T-helper 2 cell treated with Interferon-gamma antibody and Interleukin-4, amounts not matched to agents 100 ng/mL and 5 ng/mL, for 36 hours (primary cell): Measurements from ENCODE around the gene NIT1. TPM values are rescaled to one million over a fixed set of nuclear protein-coding genes. Genes with fewer than 3 reads are reported as not detected.

Source experiments
- intact Hi-C: fragments of 100-400 bp; cut with micrococcal nuclease; formaldehyde crosslinking; loops from one replicate; pipeline ENCODE4 v1.15.1; 2023
- total RNA-seq: library from RNA; stranded (reverse); gene quantifications from 2 replicates; pipeline ENCODE4 v1.2.3, GENCODE V29; 2022

The NIT1 gene
- total RNA-seq, 1 donor from 2014 or later: 34.8 TPM

GRCh38 chr1:161083748-161084596 is 33.9 kb upstream of the NIT1 start:
- intact Hi-C loops: no loop called here

- intact Hi-C loops: no loop called here
Measured at GRCh38 chr1:161084597-161084988, 33.3 kb upstream of the NIT1 start.

- intact Hi-C loops: no loop called here
Measured at GRCh38 chr1:161085165-161085564, 32.7 kb upstream of the NIT1 start.

GRCh38 chr1:161086457-161086856 is 31.4 kb upstream of the NIT1 start:
- intact Hi-C loops: no loop called here

GRCh38 chr1:161088587-161089110 is 29.3 kb upstream of the NIT1 start:
- intact Hi-C loops: no loop called here

DNA sequence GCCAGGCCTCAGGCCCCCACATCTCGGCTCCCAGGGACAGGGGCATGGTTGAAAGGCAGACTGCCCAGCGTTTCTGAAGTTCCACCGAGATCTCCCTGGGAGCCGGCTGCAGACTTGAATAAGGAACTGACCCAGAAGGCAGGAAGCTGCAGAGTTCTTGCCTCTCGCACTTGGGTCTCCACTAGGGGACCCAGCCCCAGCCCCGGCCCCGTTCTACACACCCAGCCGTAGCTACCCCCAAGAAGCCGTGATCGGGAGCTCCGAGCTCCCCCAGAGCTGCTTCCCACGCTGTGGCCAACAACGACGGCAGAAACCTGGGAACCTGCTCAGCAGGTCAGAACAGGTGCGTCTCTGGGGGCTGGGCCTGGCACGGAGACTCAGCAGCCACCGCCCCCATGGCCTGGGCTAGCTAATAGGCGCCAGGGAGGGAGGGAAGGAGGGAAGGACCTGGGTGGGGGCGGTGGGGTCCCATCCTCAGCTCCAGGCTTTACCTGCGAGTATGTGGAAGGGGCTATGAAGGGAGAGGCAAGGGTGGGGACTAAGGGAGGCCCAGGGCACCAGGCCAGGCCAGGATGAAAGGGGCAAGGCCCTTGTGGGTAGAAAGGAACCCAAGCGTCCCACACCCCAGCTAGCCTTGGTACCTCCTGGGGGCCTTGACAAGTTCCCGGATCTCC is 28.5 kb upstream of the NIT1 start, which contains the start of gene NECTIN4:
Gene NECTIN4, minus strand, starts transcription at position 308 of the 674 bp plus-strand sequence. Its CDS starts 262 bp downstream, at position 46.
- intact Hi-C loops: no loop called here

- intact Hi-C loops: loop anchor here (10.0 kb wide), 1 partner anchor 255 kb away; no protein-coding TSS in a partner anchor
Measured at GRCh38 chr1:161089938-161090337, 28.0 kb upstream of the NIT1 start.

DNA sequence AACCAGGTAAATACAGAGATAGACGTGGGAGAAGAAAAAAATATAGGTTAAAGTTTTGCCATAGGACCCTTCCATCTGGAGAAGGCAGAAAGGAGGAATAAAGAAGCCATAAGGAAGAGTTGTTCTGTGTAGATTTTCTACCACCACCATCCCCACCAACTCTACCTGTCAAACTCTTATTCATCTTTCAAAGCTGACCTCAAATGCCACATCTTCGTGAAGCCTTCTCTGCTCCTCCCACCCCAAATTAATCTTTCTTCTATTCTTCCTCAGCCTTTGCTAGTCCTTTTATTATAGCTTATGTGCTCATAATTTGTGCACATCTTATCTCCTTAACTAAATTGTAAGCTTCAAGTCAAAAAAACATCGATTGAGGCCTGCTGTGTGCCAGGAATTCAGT is 27.3 kb upstream of the NIT1 start:
- intact Hi-C loops: loop anchor here (10.0 kb wide), 1 partner anchor 256 kb away; no protein-coding TSS in a partner anchor

GRCh38 chr1:161091093-161091492 is 26.8 kb upstream of the NIT1 start:
- intact Hi-C loops: loop anchor here (10.0 kb wide), 1 partner anchor 256 kb away; no protein-coding TSS in a partner anchor

DNA sequence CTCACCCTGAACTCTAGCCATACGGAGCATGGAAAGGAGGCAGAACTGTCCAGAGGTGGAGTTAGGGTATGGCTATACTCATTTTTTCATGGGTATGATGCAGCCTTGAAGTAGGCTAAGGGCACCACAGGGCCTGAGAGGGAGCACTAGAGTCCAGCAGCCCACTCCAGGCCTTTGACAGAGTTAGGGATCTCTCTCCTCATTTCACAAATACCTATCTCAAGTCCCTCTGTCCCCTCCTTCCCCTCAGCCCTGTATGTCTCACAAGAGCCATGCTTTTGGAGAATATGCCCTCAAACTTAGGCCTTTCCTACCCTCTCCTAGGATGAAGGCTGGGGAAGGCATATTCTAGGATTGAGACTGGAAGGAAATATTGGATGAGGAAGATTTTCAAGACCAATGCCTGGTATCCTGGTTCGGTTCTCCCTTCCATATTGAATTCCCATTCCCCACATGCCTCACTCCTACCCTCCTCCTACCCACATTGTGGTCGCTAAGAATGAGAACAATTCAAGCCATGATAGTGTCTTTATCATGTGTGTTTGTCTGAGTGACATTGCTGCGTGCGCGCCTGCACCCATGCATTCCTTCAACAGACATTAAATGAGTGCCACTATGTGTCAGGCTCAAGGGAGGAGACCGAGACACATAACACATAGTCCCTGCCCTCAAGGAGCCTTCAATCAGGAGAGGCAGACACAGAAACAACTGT is 26.0 kb upstream of the NIT1 start:
- intact Hi-C loops: loop anchor here (10.0 kb wide), 1 partner anchor 257 kb away; no protein-coding TSS in a partner anchor

- intact Hi-C loops: loop anchor here (10.0 kb wide), 1 partner anchor 258 kb away; no protein-coding TSS in a partner anchor
Measured at GRCh38 chr1:161092621-161093028, 25.3 kb upstream of the NIT1 start.

- intact Hi-C loops: loop anchor here (10.0 kb wide), 1 partner anchor 260 kb away; no protein-coding TSS in a partner anchor
Measured at GRCh38 chr1:161094481-161094880, 23.4 kb upstream of the NIT1 start.

GRCh38 chr1:161095230-161095629 is 22.7 kb upstream of the NIT1 start:
- intact Hi-C loops: loop anchor here (10.0 kb wide), 1 partner anchor 260 kb away; no protein-coding TSS in a partner anchor

DNA sequence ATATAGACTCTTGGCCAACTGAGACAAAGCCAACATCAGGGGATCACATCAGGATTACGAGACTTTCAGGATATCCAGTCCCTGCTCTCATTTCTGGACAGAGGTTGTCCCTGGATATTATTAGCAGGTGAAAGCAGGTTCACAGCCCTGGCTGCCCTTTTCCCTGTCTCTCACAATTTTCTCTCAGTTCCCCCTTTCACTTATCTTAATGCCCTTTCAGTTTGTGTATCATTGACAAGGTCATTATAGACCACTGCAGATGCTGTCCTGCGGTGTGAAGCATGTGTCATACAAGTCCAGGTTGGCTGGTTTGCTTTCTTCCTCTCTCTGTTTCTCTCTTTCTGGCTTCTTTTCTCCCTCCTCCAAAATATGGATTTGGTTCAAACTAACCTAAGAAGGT is 21.9 kb upstream of the NIT1 start:
- intact Hi-C loops: loop anchor here (2.0 to 10.0 kb wide), 2 partner anchors 99 to 261 kb away; no protein-coding TSS in a partner anchor

GRCh38 chr1:161096530-161096929 is 21.4 kb upstream of the NIT1 start:
- intact Hi-C loops: loop anchor here (2.0 to 10.0 kb wide), 2 partner anchors 100 to 262 kb away; no protein-coding TSS in a partner anchor

- intact Hi-C loops: loop anchor here (1.0 to 10.0 kb wide), 2 partner anchors 30 to 264 kb away; no protein-coding TSS in a partner anchor
Measured at GRCh38 chr1:161098210-161099068, 19.5 kb upstream of the NIT1 start, which contains the start of gene KLHDC9. KLHDC9 (plus strand) TSS chr1:161098361; CDS start chr1:161098536, 175 bp downstream.

DNA sequence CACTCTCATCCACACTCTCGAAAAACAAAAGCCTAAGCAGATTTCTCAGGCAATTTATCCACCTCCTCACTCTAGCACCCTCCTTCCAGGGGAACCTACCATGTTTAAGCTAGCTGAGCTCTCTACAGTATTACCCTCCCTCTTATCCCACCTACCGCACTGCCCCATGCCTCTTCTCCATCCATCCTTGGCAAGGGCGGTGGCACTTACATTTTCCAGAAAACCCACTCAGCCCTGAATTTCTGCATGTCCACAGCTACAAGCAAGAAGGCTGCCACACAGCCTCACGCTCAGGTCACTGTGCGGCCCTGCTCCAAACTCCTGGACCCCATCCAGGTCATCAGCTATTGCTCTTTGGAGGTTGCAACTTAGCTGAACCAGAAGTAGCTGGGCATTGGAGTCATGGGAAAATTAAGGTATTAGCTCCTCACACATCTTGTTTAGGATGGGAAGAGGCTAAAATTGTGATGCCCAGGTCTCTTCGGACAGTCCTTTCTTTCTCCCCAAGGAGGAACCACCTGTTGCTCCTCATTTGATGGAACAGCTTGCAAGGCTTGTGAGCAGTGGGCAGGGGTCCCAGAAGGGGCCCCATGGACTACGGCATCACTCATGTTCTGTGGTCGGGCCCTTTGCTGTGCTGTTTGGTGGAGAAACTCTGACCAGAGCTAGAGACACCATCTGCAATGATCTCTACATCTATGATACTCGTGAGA is 18.7 kb upstream of the NIT1 start:
- intact Hi-C loops: loop anchor here (10.0 kb wide), 1 partner anchor 264 kb away; no protein-coding TSS in a partner anchor

- intact Hi-C loops: no loop called here
Measured at GRCh38 chr1:161100556-161100955, 17.3 kb upstream of the NIT1 start.

GRCh38 chr1:161106431-161106830 is 11.5 kb upstream of the NIT1 start:
- intact Hi-C loops: no loop called here
